Stimulated activated CD4-positive, alpha-beta T cell treated with anti-CD3 and anti-CD28 coated beads, Interleukin-12 subunit alpha, Interleukin-12 subunit beta, amount 100 ng/mL, for 48 hours (primary cell): ENCODE data around the gene NR6A1.

Source experiments
- DNase-seq, 3 donors: peaks; one replicate each; pipeline ENCODE4 v3.0.0-alpha.2; 2020; ENCODE audit warnings: low read depth in 2 of 3, low spot score in 1 of 3

Gene NR6A1

DNA sequence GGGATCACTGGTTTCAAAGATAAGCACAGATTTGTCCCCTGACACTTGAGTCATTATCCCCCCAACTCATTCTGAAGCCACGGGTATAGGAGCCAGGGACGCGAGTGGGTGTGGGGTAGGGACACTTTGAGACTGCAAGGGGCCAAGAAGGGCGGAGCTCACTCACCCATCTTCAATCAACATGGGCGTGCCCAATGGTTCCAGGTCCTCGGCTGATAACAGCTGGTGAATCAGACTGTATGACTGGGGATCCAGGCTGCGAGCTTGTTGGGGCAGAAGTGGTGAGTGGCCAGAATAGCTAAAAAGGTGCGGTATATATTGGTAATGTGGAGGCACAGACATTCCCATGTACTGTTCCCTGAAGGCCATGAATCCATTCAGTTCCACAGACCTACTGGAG lies 233.2 kb downstream of the NR6A1 start:
- no peak for DNase-seq

DNA sequence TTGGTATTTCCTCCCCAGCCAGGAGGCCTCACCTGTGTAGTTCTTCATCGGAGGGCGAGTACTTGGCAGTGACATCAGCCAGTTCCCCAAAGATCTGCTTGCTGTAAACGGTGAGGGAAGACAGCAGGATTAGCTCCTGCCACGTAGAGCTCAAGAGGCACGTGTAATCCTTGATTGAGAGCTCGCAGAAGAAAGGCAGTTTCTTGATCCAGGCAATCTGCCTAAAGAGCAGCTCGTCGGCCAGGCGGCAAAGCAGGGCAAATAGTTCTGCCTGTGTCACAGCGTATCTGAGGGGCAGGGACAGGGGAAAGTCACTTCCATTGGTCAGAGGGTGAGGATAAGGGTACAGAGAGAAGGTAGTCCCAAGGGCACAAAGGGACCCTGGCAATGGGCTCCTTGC lies 235.3 kb downstream of the NR6A1 start:
- DNase-seq, result no peak

DNA sequence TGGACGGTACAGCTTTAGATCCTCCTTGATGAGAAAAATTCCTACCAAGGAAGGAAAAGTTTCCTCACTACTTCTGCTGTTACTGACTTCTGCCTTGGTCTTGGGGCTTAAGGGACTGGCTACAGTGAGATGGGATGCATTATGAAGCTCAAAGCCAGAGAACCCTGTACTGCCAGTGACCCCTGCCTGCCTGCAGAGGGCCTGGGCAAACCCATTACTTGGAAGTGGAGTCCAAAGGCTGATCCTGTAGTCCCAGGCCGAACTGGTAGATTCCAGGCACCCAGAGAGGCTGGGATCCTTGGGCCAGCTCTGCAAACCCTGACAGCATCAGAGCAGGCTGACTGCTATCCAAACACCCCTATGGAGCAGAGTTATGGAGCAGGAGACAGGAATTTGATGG lies 238.2 kb downstream of the NR6A1 start:
- no peak for DNase-seq

DNA sequence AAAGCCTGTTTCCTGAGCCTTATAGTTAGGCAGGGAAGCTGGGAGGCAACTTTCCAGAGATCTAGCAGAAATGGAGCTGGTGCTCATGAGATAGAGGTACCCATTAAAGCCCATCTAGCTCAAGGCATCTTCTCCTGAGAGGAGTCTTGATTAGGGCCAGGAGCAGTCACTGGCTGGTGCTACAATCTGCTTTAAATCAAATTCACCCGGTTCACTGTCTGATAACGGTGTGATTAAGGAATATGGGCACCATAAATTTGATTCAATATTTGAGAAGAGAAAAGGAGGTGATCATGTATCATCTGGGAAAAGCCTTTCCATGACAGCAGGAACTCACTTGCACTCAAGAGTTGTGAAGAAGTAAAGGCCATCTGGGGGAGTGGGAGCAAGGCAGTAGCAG lies 240.0 kb downstream of the NR6A1 start:
- DNase-seq, result no peak

DNA sequence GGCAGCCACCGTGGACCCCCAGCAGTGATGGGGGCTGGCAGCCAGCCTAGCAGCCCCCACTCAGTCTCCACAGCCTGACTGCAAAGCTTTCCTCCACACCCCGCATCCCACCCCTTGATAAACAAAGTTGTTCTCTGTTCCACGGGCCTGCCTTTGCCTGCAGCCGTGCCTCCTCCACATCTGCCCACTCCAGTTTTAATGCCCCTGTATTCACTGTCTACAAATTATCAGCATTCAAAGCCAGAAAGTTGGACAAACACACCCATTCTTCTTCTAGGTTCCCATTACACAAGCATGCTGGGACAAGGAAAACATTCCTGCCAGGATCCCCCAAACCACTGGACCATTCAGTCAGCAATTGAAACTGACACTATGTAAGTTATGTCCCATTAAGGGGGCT lies 240.9 kb downstream of the NR6A1 start:
- no peak for DNase-seq

DNA sequence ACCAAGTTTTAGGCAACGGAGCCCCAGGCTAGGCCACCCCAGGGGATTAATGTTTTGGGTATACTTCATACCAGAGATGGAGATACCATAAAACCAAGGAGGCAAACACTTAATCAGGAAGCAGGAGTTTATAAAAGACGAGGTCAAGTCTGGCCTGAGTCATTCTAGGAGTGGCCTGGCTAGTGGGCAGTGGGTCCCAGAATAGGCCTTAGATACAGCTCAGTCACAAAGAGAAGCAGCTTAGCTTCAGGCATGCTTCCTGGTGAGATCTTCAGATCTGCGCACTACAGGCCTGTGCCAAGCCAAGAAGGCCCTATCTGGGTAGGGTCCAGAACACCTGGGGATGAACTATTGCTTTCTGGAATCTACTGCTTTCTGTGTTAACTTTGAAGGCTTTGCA lies 243.3 kb downstream of the NR6A1 start:
- no peak for DNase-seq

DNA sequence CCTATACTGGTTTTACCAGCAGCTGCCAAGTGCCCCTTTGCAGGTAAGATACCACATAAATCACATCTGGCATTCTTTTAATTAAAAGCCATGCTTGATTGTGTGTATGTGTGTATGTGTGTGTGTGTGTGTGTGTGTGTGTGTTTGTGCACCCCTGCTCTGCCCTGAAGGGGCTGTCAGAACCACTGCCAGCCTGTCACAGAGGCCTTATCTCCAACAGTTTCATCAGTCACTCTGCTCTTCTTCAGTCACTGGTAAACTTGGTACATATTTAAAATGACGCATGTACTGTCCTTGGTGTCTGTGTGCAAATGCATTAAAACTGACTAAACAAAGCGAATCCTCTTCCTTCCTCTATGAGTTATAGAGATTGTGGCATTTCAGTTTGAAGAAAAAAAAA lies 244.9 kb downstream of the NR6A1 start:
- DNase-seq, result no peak

DNA sequence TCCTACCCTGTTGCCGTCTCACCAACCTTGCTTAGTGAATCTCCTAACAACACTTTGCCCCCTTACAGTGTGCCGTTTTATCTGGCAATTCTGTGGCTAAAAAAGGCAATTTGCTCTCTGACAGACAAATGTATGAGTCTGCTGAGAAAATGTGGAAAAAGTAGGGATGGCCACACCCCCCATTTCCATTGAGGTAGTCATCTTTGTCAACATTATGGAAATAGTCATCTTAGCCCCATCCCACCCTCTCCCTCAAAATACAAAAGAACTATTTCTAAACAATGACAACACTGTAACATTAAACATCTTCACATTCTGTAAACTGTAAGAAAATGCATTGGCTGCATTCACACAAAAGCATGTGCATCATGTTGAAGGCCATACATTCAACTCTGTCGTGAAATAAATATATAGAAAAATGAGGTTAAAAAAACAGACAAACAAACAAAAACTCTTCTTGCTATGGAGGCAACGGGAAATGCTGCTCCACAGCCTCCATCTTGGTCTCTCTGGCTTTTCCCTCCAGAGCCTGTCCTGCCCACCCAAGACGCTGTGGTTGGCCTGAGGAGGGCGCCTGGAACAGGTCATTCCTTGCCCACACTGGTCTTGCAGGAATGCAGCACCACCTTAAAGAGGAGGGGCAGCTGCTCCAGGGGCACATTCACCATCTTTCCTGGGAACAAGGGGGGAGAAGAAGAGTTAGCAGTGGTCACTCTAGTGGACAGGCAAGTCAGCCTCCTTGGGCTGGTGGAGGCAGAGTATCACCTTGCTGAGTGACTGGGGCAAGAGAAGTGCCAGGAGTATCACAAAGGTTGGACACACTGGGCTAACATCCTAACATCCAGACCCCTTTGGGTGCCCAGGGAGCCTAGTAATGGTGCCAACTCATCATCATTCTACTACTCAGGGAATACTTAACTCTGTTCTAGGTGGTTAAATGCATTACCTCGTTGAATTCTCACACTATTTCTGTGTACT lies 248.7 kb downstream of the NR6A1 start:
- no peak for DNase-seq

DNA sequence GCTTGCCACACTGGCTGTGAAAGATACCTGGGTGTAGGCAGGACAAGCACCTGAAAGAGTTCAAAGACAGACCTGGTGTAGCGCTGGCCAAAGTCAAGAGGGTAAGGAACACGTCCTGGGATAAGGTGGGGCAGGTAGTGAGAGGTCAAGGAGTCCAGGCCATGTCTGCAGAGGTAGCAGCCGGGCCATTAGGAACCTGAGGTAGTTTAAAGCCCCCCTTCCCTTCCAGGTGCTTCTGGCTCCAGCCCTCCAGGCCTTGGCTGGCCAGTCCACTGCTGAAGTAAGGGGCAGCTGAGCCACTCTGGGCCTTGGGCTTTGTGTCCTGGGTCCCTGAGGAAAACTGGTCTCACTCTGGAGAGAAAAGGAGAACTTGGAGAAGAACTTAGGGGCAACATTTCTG lies 250.0 kb downstream of the NR6A1 start:
- DNase-seq, result no peak

DNA sequence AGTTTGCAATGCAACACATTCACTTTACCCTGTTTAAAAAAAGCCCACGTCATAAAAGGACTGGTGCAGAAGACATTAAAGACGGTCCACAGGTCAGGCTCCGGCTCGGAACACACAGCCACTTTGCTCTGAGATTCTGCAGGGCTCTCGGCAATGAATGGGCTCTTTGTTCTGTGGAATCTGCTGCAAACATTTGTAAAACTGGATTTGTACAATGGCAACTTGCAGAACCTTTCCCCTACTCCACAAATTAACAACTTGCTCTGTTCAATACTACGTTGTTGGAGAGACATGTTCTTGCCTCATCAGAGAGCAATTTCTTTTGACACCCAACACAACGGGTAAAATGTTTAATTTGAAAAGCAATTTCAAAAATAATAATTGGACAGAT lies 250.9 kb downstream of the NR6A1 start:
- DNase-seq, result no peak

DNA sequence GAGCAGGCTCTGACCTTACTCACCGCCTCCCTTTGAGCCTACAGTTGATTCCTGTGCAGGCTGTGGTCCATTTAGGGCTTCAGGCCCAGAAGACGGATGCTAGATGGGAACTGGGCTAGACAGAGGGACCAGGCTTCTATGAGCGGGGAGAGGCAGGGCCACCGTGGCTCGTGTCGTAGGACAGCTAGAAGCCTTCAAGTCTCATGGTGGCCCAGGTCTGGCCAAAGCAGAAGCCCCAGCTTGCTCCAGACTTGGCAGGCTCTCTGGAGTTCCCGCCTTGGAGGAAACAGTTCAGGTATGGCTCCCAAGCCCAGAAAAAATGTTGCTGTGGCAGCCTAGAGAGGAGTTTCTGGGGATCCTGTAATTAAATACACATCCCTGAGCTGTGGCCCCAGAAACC lies 253.0 kb downstream of the NR6A1 start:
- DNase-seq, result no peak

DNA sequence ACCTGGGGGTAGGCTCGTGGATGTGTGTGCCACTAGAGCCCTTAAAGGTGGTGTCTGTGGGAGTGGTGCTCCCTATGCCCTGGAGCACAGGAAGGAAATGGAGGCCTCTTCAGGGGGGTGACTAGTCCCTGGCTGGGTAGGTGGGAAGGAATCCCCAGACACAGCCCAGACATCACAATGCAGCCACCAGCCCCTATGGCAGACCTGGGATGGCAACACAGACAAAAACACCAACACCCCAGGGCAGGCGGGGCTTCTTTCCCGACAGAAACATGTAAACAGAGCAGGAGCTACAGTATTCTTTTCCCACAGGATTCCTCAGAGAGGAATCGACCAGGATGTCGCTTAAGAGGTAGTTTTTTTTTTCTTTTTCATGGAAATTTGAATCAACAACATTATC lies 253.5 kb downstream of the NR6A1 start:
- DNase-seq, result no peak

DNA sequence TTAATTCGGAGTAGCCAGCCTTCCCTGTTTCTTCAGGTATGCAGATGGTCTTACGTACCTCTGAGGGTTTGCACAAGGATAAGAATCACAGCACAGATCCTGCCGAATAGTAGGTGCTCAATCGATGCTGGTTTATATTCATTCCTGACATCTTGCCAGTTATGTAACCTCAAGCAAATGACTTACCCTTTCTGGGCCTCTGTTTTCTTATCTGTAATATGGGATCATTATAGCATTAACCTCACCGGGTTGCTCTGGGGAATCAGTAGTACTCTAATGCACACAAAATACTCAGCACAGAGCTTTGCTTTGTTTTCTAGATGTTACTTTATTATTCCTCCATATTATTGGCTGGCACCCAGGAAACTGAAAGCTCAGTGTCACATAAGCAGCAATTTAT lies 256.2 kb downstream of the NR6A1 start:
- DNase-seq, result no peak

DNA sequence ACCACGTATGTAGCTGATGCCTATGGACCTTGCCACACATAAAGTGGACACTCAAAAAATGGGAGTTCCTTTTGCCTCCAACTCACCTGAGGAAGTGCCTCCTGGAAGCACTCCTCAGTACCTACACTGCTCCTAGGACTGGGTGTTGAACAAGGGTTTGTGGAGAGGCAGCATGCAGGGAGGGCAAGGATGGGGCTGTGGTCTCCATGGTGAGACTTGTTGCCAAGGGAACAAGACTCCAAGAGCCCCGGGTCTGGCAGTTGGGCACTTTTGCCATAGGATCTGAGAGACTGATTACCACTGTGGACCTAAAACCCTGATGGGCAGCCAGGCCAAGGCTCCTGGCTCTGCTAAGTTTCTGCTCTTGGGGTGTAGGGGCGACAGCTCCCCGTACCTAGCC lies 257.0 kb downstream of the NR6A1 start:
- DNase-seq, result no peak

DNA sequence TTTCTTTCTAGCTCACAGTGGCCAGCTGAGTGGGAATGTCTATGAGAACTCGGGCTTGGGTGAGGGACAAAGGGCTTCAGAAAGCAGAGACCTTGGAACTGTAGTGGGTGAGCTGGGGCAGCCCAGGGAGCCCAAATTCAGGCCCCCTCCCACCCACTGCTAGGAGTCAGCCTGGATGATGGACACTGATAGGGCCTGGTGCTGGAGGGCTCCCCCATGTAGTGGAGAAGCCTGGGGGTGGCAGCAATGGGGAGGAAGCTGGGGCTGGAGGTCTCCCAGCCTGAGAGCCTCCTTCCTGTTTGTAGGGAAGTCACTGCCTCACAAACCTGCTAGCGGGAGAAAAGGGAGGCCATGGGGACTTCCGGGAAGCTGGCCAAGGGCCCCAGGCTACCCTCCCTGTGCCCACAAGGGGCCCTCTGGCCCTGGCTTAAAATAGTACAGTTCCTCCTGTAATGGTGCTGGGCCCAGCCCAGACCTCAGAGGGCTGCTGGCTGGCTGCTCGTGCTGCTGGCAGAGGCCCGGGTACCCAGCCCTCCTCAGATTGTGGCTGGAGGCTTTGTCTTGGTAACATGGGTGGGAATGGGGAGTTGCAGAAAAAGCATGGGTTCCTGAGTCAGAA lies 257.6 kb downstream of the NR6A1 start:
- DNase-seq, result no peak

DNA sequence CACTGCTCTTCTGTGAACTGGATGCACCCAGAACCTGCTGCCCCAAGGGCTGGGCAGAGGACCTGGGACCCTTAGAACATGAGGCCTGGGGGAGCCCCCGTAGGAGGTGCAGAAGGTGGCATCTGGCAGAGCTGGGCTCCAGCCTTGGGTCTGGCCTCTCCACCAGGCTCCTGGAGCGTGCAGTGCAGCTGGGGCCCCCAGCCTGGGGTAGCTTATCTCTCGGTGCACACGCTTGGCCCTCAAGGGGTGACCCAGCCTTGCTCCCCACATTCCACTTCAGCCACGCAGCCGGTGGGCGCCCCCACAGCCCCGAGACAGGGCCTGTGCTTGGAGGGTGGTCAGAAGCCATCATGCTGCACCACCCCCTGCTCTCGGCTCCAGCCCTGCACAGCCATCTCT lies 258.3 kb downstream of the NR6A1 start:
- no peak for DNase-seq

DNA sequence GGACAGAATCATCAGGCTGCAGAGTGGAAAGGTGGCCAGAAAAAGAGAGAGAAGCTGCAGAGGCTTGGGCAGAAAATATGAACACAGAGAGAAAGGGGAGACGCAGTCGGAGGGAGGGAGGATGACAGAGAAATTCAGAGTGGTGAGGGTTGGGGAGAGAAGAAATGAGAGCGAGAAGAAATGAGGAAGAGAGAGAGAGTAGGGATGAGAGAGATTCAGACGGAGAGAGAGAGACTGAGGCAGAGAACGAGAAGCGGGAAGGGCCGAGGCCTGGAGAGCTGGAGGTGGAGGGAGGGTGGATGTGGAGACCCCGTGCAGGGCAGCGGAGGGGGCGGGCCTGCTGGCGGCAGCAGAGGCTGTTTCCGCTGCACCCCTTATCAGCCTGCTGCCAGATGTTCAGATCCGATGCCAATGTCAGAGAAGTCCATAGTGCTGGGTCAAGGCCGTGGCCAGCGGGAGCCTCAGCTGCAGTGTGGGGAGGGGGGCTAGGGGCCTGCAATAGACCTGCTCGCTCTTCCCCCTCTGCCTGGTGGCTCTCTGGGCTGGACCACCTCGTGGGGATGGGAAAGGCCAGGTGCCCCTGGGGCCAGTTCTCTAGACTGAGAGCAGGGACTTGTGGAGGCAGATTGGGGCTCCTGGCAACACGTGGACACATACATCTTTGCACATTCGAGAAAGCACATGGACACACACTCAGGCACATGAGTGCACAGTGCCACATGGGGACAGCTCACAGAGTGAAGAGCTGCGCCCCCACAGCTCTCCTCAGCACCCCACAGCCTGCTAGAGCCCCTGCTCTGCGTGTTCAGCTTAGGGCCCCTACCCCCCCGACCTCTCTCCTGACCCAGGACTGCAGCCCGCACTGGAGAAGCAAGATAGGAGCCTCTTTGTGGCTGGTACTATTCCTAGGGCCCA lies 259.0 kb downstream of the NR6A1 start:
- no peak for DNase-seq

DNA sequence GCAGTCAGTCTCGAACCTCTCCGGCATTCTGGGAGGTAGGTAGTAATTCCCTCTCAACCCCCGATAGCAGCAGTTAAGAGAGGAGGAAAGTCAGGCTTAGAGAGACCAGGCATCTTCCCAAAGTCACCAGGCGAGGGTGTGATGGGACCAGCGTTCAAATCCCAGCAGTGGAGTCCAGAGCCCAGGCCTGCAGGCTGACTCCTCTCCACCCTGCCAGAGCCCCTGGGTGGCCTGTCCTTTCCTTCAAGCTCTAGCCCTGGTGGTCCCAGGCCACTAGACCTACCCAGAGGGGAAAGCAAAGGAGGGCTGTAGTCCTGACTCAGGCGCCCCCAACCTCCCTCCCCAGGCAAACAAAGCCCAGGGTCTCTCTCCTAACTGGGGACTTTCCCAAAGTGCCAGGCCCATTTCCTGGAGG lies 259.7 kb downstream of the NR6A1 start:
- DNase-seq, result no peak

DNA sequence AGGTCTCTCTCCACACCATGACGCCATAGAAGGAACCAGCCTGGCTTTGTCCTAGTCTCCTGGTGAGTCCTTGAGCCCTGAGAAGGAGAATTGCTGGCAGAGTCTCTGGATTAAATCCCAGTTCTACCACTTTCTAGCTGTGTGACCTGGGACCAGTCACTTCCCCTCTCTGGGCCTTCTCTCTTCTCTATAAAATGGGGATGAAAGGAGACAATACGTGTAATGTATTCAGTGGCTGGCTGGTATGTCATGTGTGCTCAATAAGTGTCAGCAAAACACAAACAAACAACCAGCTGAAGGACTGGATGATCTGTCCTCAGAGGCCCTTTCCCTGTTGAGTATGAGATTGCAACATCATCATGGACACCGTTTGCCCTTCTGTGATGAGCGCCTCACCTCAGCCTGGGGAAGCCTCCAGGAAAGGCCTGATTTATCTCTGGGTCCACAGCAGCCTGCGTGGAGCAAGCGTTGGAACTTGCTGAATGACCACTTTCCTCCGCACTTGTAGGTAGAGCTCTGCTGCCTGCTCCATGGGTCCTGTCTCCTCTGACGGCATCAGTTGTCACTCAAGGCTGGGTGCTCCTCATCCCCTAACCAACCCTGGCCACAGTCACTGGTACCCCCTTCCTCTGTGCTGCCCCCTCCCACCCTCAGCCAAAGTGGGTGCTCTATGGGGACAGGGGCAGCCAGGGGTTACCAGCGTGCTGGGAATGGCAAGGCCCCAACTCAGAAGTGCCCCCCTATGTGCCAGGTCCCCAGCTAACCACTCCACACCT lies 260.3 kb downstream of the NR6A1 start:
- DNase-seq, result no peak

DNA sequence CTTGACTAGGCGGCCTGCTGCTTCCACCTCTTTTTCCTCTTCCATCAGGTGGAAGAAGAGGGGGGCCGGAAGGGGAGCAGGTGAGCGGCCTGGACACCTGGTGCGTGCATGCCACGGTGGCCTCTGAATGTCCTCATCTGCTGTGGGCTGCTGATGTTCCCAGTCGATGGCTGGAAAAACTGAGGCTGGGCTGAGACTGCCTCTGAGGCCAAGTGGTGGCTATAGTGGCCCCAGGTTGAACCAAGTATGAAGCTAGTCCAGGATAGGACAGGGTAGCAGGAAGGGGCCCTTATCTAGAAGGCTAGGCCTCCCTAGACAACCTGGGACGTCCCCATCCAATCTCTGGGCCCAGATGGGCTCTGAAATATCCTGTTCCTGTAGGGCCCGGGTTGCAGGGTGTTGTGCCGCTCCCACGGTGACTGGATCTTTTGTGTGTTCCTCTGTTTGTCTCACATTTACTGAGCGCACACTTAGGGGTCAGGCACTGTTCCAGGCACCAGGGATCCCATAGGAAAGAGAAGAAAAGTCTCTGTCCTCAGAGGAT lies 263.2 kb downstream of the NR6A1 start:
- no peak for DNase-seq
